NCI-H2227 treated with DMSO at 0.1 percent for 48 hours (cell line): ENCODE results near the gene COX6B2.
A peak's percentile ranks its signal among the peaks of the same experiment; 100 is the strongest.

Experiments
- DNase-seq: peaks from one replicate; lab custom pipeline; 2025; lab: John Stamatoyannopoulos, UW

The COX6B2 gene

GRCh38 chr19:55362174-55362989 lies 7.9 kb upstream of the COX6B2 start:
- no peak for DNase-seq

DNA sequence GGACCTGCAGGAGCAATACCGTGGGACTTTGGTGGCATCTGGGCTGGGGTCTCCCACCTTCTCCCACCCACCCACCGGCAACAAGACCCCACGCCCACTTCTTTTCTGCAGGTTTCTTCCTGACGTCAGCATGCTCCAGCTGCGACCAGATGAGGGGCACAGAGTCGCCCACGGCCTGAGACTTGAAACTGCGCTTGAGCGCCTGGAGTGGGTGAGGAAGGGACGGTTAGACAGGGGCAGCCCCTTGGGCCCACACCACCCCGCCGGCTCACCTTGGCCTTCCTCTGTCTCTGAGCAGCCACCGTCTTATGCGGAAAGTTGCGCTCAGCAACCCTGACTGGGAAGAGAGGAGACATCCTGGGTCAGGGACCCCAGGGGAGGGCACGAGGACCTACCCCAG lies 6.4 kb upstream of the COX6B2 start:
- DNase-seq, result no peak

GRCh38 chr19:55358943-55359908 lies 4.7 kb upstream of the COX6B2 start:
- DNase-seq, result no peak

DNA sequence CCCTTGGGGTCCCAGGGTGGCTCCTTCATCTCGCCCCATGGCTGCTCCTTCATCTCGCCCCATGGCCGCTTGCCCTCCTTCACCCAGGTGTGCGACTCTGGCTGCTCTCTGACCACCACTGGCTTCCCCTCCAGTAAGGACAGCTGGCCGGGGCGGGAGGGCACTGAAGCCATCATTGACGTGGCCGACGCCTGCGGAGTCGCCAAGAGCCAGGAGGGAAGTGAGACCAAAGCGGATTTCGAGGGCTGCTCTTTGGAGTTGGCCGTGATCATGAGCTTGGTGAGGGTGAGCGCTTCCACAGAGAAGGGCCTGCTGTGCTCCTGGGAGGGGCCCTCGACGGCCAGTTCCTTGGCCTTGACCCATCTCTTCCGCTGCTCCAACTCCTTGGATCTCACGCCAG lies 4.0 kb upstream of the COX6B2 start:
- no peak for DNase-seq

- DNase-seq, result no peak
Observed at GRCh38 chr19:55355213-55355821, 798 bp upstream of the COX6B2 start.

- DNase-seq, result peak; percentile 83
Observed at GRCh38 chr19:55353803-55354697, 469 bp downstream of the COX6B2 start.

- DNase-seq, result no peak
Observed at GRCh38 chr19:55353356-55353802, 1.1 kb downstream of the COX6B2 start.

GRCh38 chr19:55352549-55353145 lies 1.9 kb downstream of the COX6B2 start:
- no peak for DNase-seq

- no peak for DNase-seq
Observed at GRCh38 chr19:55352040-55352439, 2.5 kb downstream of the COX6B2 start.

DNA sequence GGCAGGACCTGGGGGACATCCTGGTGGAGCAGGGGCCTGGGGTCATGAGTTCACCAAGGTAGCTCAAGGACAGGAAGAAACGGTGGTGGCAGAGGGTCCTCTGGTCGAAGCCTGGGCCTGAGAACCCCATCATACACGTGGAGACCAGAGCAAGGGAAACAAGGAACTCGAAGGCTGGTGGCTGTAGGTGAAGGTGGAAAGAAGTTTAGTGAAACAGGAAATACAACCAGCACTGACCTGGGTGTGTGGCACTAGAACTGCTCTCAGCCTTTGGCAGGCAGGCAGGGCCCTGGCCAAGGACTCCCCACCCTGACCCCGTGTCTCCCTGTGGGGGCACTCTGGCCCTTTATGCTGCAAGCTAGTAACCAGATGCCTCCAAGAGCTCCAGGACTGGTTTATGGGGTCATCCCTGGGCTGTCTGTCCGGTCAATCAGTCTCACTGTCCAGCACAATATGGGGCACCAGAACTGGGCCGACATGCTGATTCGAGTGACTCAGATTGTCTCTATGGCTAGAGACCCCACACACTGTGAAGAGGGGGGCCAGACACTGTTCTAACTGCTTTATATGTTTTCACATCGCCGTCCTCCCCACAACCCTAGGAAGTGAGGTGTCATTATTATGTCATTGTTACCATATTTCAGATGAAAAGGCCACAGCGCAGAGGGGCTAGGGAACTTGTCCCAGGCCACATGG lies 3.8 kb downstream of the COX6B2 start:
- DNase-seq, result no peak

DNA sequence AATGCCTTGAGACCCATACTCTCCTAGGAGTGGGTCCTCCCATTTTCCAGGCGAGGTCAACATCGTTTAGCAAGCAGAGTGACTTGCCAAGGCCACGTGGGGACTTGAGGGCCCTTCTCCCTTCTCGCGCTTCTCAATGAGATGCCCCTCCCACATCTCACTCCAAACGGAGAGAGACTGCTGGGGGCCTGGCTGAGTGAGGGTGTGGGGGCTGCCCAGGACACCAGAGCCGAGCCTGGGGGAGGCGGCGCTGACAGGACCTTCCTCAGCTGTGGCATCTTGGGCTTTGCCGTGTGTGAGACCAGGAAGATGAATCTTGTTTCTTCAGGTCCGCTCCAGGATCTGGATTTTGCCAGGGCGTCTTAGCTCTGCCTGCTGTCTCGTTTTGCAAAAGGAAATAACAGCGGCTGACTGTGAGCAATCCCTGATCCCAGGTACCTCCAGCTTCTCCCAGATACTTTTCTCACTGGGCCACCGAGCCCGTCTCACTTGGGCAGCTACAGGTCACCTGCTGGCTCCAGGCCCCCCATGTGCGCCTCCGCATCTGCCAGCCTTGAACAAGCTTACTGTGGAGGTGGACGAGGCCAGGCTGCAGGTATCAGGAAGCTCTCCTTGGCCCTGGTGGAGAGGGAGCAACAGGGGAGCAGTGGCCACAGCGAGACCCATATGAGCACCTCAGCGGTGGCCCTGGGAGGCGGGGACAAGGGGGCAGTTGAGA lies 6.0 kb downstream of the COX6B2 start:
- DNase-seq, result peak; percentile 54

DNA sequence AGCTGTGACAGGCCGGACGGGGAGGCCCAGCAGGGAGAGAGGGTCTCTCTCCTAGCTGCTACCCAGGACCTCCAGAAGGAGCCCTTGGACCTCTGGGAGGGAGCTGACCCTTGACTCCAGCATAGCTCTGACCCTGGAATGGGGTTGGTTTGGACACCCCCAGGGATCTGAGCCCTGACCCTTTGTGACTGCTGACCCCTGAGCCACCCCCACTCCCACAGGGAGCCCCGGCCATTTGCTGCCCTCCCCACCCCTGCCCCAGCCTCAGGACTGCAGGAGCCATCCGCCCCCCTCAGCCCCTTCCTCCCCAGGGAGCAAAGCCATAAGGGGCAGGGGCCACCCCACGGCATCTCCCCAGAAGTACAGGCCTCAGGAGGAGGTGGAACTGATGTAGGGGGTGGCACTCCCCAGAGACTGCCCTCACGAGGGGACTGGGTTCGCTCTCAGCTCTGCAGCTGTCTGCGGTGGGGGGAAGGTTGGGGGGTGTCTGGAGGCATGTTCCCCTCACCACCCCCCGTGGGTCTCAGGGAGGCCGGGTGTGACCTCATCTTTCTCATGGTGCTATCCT lies 7.0 kb downstream of the COX6B2 start:
- no peak for DNase-seq

DNA sequence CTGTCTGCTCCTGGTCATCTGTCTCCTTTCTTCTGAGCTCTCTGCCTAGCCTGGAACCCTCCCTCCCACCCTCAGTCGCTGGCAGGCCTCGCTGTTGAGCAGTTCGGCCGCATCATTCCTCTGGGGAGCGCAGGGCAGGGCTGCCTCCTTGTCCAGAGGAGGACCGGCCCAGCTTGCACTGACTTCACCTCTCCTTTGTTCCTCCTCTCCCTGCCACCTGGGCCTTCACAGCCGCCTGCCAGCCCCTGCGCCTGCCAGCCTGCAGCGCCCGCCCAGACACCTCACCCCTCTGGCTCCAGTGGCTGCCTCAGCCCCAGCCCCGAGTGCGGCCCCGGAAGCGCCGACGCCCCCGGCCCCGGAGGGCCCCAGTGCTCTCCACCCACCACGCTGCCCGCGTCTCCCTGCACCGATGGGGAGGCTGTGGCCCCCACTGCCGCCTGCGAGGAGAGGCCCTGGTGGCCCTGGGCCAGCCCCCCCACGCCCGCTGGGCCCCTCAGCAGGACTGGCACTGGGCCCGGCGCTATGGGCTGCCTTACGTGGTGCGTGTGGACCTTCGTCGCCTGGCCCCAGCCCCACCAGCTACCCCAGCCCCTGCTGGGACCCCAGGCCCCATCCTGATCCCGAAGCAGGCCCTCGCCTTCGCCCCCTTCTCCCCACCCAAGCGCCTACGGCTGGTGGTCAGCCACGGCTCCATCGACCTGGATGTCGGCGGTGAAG lies 7.6 kb downstream of the COX6B2 start:
- DNase-seq, result no peak

DNA sequence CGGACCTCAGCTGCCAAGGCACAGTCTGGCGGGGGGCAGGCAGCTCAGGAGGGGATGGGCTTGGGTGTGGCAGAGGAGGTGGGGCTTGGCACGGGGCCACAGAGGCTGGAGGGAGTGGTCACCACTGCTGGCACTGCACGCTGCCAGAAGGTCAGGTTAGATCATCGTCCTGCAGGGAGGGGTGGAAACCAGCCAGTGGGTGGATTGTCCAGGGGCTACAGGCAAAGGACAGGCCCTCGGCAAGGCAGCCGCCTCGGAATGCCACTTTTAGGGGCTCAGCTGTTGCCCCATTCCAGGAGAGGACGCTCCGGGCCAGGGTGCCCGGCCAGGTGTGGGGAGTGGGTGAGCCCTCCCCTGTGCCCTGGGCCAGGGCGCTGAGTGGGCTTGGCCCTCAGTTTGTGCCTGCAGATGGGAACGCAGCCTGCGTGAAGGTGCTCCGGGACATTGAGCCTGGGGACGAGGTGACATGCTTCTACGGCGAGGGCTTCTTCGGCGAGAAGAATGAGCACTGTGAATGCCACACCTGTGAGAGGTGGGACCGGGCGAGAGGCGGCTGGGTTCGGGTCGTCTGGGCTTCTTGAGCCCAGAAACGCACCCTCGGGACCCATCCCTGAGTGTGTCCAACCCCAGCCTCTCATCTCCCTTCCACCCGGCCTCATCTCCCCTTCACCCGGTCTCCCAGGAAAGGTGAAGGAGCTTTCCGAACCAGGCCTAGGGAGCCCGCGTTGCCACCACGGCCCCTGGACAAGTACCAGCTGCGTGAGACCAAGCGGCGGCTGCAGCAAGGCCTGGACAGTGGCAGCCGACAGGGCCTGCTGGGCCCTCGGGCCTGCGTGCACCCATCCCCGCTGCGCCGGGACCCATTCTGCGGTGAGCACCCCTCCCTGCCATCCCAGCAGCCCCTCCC lies 8.4 kb downstream of the COX6B2 start:
- DNase-seq, result no peak

GRCh38 chr19:55345101-55345817 lies 9.3 kb downstream of the COX6B2 start:
- no peak for DNase-seq

DNA sequence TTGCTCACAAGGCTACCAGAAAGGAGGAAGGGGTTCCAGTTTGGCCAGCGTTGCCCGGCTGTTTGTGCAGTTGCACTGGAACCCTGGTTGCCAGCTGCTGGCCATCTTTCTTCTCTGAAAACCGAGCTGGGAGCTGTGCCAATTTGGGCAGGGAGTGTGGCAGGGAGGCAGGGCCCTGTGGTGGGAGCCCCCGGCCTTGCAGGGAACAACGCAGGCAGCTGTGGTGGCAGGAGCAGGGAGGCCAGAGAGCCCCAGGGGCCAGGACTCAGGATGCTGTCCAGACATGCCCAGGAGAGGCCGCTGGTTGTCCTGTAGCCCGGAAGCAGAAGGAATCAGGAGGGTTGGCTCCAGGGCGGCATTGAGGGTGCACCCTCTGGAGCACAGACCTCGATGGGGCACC lies 10.1 kb downstream of the COX6B2 start:
- no peak for DNase-seq
